Thyroid gland (tissue), 4 donors: Measurements from ENCODE around the gene OASL. TPM values are rescaled to one million over a fixed set of nuclear protein-coding genes. Genes with fewer than 3 reads are reported as not detected.

Source experiments
- DNase-seq, 2 donors: peaks; one replicate each; pipeline ENCODE4 v3.0.0-alpha.2; 2019
- H3K27ac ChIP-seq, 3 donors: fragments of 200-600 bp; sonication (generic); 1 replicate in 2 of 3; 2 replicates in 1 of 3; pipeline ENCODE4 v1.5.1; 2016 to 2019; ENCODE audit warnings: mild to moderate bottlenecking in 1 of 3, moderate library complexity in 1 of 3
- H3K27me3 ChIP-seq: fragments of 200-600 bp; sonication (generic); one replicate; pipeline ENCODE4 v1.5.1; 2019
- H3K36me3 ChIP-seq, 2 donors: fragments of 200-600 bp; sonication (generic); one replicate each; pipeline ENCODE4 v1.5.1; 2016 to 2019
- H3K4me1 ChIP-seq, 2 donors: fragments of 200-600 bp; sonication (generic); one replicate each; pipeline ENCODE4 v1.5.1; 2017 to 2019
- H3K4me3 ChIP-seq, 3 donors: fragments of 200-600 bp; sonication (generic); replicated peaks in 1 of 3; 1 replicate in 2 of 3; 2 replicates in 1 of 3; pipeline ENCODE4 v1.5.1; 2016; ENCODE audit warnings: mild to moderate bottlenecking in 1 of 3
- H3K9me3 ChIP-seq: fragments of 200-600 bp; sonication (generic); one replicate; pipeline ENCODE4 v1.5.1; 2017
- POLR2A ChIP-seq, 2 donors: fragments of 450-650 bp; IDR thresholded peaks; one replicate each; pipeline ENCODE4 v1.6.1; 2017; ENCODE audit warnings: antibody characterized with exemption in 2 of 2, mild to moderate bottlenecking in 2 of 2, moderate library complexity in 1 of 2
- WGBS, 2 donors: methylation state at CpG; one replicate each; pipeline ENCODE4 v1.1.5; 2017; 5-methylcytosine and 5-hydroxymethylcytosine counted together
- intact Hi-C: fragments of 100-400 bp; cut with DNase I; formaldehyde crosslinking; loops from one replicate; pipeline ENCODE4 v1.15.1; 2023
- total RNA-seq, 4 donors: library from RNA; depleted of rRNA; stranded (reverse); fragments of >200 nt; gene quantifications; one replicate each; pipeline ENCODE4 v1.2.3, GENCODE V29; 2016
- TF ChIP-seq, protein P1 (sequence below), 6 experiments: fragments of 200-600 bp in 3 of 6; fragments of 450-650 bp in 3 of 6; sonication (generic) in 3 of 6; IDR thresholded peaks; one replicate each; pipeline ENCODE4 v1.5.1; 2016 to 2019; ENCODE audit warnings: antibody characterized with exemption in 6 of 6, mild to moderate bottlenecking in 2 of 6, inconsistent platforms in 1 of 6, moderate library complexity in 1 of 6

Gene OASL, protein sequence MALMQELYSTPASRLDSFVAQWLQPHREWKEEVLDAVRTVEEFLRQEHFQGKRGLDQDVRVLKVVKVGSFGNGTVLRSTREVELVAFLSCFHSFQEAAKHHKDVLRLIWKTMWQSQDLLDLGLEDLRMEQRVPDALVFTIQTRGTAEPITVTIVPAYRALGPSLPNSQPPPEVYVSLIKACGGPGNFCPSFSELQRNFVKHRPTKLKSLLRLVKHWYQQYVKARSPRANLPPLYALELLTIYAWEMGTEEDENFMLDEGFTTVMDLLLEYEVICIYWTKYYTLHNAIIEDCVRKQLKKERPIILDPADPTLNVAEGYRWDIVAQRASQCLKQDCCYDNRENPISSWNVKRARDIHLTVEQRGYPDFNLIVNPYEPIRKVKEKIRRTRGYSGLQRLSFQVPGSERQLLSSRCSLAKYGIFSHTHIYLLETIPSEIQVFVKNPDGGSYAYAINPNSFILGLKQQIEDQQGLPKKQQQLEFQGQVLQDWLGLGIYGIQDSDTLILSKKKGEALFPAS
- total RNA-seq = 1 to 10 TPM in 1 of 4 donors, under 1 TPM in 3; 0.20 to 1.4 (median 0.49) TPM

DNA sequence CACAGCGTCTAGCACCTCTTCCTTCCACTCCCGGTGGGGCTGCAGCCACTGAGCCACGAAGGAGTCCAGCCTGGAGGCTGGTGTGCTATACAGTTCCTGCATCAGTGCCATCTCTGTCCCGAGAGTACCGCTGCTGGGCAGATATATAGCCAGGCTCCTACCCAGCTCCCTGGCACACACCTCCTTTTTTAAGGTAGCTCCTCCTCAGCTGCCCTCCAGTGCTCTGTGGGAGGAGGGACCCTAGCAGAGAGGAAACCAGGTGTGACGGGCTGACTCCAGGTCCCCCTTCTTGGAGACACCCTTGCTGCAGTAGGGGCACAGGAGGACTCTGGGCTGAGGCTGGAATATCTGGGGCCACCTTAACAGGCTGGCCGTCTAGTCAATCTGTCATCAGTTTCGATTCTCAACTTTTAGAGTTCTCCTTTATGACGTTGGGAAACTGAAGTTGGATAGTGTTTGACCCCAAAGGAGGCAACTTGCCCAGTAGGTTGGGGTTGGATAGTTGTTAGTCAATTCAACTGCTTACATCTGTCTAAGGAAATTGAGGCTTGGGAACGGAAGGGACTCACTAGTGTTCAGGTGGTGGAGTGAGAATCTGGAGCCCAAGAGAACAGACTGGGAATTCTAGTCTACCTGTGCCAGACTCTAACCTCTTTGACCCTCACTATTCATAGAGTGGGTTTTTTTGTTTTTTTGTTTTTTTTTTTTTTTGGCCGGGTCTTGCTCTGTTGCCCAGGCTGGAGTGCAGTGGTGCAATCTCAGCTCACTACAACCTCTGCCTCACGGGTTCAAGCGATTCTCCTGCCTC lies at the start of gene OASL:
Gene OASL, minus strand, starts transcription at position 386 of the 808 bp plus-strand sequence. Its CDS starts 275 bp downstream, at position 111.
- H3K4me3 ChIP-seq = peak within 1 kb of the TSS; percentile 4 to 27 (median 16)

DNA sequence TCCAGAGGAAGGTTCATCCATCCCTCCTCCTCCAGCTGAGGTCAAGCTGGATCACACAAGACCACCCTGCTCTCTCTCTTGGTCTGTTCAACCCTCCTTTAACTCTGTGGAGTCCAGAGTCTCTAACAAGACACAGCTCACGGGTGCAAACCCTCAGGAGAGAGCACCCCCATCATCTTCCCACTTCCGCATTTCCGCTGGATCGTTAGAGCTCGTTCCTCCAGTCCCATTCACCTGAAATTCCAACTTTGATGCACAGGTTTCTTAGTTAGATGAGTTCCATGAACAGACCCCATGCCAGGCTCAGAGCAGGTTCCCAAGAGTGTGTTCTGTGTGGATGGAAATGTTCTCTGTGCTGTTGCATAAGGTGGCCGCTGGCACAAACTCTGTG lies 49.1 kb upstream of the OASL start:
- Histone ChIP-seq H3K36me3 (no peaks in the 10 kb centered on the region), H3K27ac (no peak overlapping the region), H3K9me3 (no peaks in the 10 kb centered on the region), H3K27me3 (no peaks in the 10 kb centered on the region), H3K4me1 (no peaks in the 10 kb centered on the region), H3K4me3 (no peak overlapping the region)
- no peak for DNase-seq
- WGBS, 2 donors = 89 to 91% methylated on average over 6 of the region's 6 CpGs
- TF ChIP-seq, protein P1, sequence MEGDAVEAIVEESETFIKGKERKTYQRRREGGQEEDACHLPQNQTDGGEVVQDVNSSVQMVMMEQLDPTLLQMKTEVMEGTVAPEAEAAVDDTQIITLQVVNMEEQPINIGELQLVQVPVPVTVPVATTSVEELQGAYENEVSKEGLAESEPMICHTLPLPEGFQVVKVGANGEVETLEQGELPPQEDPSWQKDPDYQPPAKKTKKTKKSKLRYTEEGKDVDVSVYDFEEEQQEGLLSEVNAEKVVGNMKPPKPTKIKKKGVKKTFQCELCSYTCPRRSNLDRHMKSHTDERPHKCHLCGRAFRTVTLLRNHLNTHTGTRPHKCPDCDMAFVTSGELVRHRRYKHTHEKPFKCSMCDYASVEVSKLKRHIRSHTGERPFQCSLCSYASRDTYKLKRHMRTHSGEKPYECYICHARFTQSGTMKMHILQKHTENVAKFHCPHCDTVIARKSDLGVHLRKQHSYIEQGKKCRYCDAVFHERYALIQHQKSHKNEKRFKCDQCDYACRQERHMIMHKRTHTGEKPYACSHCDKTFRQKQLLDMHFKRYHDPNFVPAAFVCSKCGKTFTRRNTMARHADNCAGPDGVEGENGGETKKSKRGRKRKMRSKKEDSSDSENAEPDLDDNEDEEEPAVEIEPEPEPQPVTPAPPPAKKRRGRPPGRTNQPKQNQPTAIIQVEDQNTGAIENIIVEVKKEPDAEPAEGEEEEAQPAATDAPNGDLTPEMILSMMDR (IDR thresholded peaks at IDR 0.05) = no peak
- no peak for TF ChIP-seq POLR2A (IDR thresholded peaks at IDR 0.05)
- intact Hi-C loops = no loop called here

More for the DNA sequence above, at the start of gene OASL:
- 22 to 29% methylated on average over 11 of the region's 13 CpGs for WGBS, 2 donors
- Histone ChIP-seq H3K36me3 (no peaks in the 10 kb centered on the region), H3K4me1 (peaks cover 0 to 10% of the 10 kb centered on the region in 2 donors), H3K27ac (peak within 1 kb of the TSS in 1 of 3 donors; percentile 20), H3K9me3 (no peaks in the 10 kb centered on the region), H3K27me3 (no peaks in the 10 kb centered on the region)
- intact Hi-C loops = no loop called here
- peak in 1 of 2 donors; percentile 9 for TF ChIP-seq POLR2A (IDR thresholded peaks at IDR 0.05)
- TF ChIP-seq, protein P1 (IDR thresholded peaks at IDR 0.05) = no peak
- DNase-seq = peak; percentile 5 to 17

DNA sequence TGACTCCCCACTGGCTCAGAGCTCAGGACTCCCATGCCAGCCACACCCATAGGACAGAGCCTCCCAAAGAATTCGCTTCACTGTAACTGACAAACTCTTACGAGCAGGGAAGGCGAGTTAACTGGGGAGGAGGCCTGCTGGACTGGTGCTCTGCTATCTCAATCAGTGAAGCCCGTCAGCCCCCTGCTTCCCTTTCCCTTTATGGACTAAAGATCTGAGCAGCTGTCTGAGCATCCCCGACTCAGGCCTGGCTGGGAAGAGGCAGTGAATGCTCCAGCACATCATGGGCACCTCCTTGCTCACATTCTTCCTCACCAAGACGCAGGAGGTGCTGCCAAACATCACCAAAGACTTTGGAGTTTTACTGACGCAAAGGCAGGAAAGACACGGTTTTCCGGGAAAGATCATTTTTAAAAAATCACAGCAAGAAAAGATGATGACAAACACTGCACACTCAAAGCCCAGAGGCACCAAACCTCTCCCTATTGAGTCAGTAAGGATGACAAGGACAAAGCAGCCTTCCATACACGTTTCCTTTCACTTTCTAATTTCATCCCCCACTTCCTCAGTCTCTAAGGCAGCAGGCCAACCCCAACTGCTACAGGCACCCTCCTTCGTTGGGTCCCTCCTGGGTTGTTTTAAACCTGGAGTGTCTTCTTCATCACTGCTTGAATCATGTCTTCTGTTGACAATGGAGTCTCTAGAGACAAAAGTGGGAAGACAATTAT lies 48.6 kb upstream of the OASL start:
- no peaks in the 10 kb centered on the region for H3K9me3 ChIP-seq
- no peak for DNase-seq
- intact Hi-C loops = no loop called here
- no peaks in the 10 kb centered on the region for H3K36me3 ChIP-seq
- no peak overlapping the region for H3K27ac ChIP-seq
- H3K4me3 ChIP-seq = no peak overlapping the region
- WGBS, 2 donors = 64 to 68% methylated on average over 8 to 11 of the region's 11 CpGs
- no peaks in the 10 kb centered on the region for H3K4me1 ChIP-seq
- H3K27me3 ChIP-seq = no peaks in the 10 kb centered on the region
- TF ChIP-seq POLR2A (IDR thresholded peaks at IDR 0.05) = no peak
- TF ChIP-seq, protein P1 (IDR thresholded peaks at IDR 0.05) = no peak

DNA sequence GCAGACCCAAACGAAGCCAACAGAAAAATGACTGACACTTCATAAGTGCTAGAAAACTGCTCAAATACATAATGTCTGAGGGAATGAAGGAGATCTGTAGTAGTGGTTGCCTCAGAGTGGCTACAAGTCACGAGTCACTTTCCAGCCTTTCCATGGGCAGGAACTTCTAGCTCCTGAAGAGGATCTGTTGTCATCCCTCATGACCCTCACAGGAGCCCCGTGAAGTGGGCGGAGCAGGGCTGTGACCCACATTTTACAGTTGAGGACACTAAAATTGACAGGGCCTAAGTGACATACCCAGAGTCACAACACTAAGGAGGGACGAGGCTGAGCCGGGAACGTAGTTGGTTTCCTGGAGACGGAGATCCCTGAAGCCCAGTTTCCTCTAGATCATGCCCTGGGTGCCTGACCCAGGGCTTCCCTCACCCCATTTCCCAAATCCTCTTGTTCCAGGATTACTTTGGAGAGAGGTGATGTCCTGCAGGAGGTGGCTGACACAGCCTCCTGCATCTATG lies 47.8 kb upstream of the OASL start:
- Histone ChIP-seq H3K27me3 (no peaks in the 10 kb centered on the region), H3K9me3 (no peaks in the 10 kb centered on the region), H3K27ac (no peak overlapping the region), H3K4me1 (no peaks in the 10 kb centered on the region), H3K36me3 (no peaks in the 10 kb centered on the region), H3K4me3 (no peak overlapping the region)
- 74 to 89% methylated on average over 6 to 8 of the region's 8 CpGs for WGBS, 2 donors
- no peak for DNase-seq
- intact Hi-C loops = no loop called here
- TF ChIP-seq POLR2A (IDR thresholded peaks at IDR 0.05) = no peak
- TF ChIP-seq, protein P1 (IDR thresholded peaks at IDR 0.05) = no peak
